ENCODE results near the gene SH2D3C.
A peak's percentile ranks its signal among the peaks of the same experiment; 100 is the strongest.

Gene SH2D3C

GRCh38 chr9:127734747-127735529, 43.5 kb downstream of the SH2D3C start, which contains the start of gene TOR2A:
TOR2A (minus strand) TSS chr9:127735294; CDS start chr9:127735270, 24 bp downstream.
- Histone ChIP-seq H3K27ac (peak within 1 kb of the TSS; percentile 82), H3K9ac (peak within 1 kb of the TSS; percentile 80), H3K4me3 (IDR thresholded peaks at IDR 0.05; ENCODE audit: insufficient read depth, low read depth, low read length) (no peak within 1 kb of the TSS), H3K4me1 (ENCODE audit: low read depth, poor library complexity, severe bottlenecking) (peaks cover 19% of the 10 kb centered on the region), H4K20me1 (ENCODE audit: insufficient read depth) (no peaks in the 10 kb centered on the region), H3K36me3 (ENCODE audit: insufficient read depth) (no peaks in the 10 kb centered on the region), H3K79me2 (ENCODE audit: insufficient read depth, low read depth) (no peaks in the 10 kb centered on the region), H3K27me3 (ENCODE audit: insufficient read depth, low read depth) (no peaks in the 10 kb centered on the region), H3K4me2 (peak within 1 kb of the TSS; percentile 93), H2AFZ (ENCODE audit: low read depth) (peak within 1 kb of the TSS; percentile 87)
- TF ChIP-seq, protein P1, sequence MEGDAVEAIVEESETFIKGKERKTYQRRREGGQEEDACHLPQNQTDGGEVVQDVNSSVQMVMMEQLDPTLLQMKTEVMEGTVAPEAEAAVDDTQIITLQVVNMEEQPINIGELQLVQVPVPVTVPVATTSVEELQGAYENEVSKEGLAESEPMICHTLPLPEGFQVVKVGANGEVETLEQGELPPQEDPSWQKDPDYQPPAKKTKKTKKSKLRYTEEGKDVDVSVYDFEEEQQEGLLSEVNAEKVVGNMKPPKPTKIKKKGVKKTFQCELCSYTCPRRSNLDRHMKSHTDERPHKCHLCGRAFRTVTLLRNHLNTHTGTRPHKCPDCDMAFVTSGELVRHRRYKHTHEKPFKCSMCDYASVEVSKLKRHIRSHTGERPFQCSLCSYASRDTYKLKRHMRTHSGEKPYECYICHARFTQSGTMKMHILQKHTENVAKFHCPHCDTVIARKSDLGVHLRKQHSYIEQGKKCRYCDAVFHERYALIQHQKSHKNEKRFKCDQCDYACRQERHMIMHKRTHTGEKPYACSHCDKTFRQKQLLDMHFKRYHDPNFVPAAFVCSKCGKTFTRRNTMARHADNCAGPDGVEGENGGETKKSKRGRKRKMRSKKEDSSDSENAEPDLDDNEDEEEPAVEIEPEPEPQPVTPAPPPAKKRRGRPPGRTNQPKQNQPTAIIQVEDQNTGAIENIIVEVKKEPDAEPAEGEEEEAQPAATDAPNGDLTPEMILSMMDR (conservative IDR thresholded peaks at IDR 0.05; ENCODE audit: low read depth, low read length), result peak; percentile 18

GRCh38 chr9:127734247-127734746, 44.2 kb downstream of the SH2D3C start:
- Histone ChIP-seq H3K4me2 (peak overlapping the region; percentile 93), H3K4me1 (ENCODE audit: low read depth, poor library complexity, severe bottlenecking) (peaks cover 19% of the 10 kb centered on the region), H2AFZ (ENCODE audit: low read depth) (peak overlapping the region; percentile 87), H4K20me1 (ENCODE audit: insufficient read depth) (no peaks in the 10 kb centered on the region), H3K27me3 (ENCODE audit: insufficient read depth, low read depth) (no peaks in the 10 kb centered on the region), H3K4me3 (IDR thresholded peaks at IDR 0.05; ENCODE audit: insufficient read depth, low read depth, low read length) (no peak overlapping the region), H3K79me2 (ENCODE audit: insufficient read depth, low read depth) (no peaks in the 10 kb centered on the region), H3K27ac (peak overlapping the region; percentile 82), H3K36me3 (ENCODE audit: insufficient read depth) (no peaks in the 10 kb centered on the region), H3K9ac (peak overlapping the region; percentile 80)
- TF ChIP-seq, protein P1 (conservative IDR thresholded peaks at IDR 0.05; ENCODE audit: low read depth, low read length), result peak; percentile 95; the same call in 1 of the 2 replicates

DNA sequence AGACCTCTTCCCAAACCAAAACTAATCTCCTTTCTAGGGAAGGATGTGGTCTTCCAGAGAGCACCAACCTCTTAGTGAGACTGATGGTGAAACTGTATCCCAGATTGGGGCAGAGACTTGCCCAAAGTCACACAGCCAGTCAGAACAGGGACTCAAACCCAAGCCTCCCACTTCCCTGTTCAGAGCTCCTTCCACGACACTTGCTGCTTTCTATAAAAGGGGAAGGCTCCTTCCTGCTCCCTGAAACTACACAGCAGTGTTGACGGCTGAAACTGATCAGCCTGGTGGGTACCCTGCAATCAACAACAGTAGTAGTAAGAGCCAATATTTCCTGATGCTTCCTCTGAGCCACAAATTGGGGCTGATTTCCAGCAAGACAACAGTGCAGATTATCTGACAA, 44.9 kb downstream of the SH2D3C start:
- Histone ChIP-seq H3K27me3 (ENCODE audit: insufficient read depth, low read depth) (no peaks in the 10 kb centered on the region), H3K4me3 (IDR thresholded peaks at IDR 0.05; ENCODE audit: insufficient read depth, low read depth, low read length) (no peak overlapping the region), H3K79me2 (ENCODE audit: insufficient read depth, low read depth) (no peaks in the 10 kb centered on the region), H3K4me2 (no peak overlapping the region), H3K27ac (no peak overlapping the region), H3K9ac (no peak overlapping the region), H4K20me1 (ENCODE audit: insufficient read depth) (no peaks in the 10 kb centered on the region), H3K4me1 (ENCODE audit: low read depth, poor library complexity, severe bottlenecking) (peaks cover 19% of the 10 kb centered on the region), H3K36me3 (ENCODE audit: insufficient read depth) (no peaks in the 10 kb centered on the region), H2AFZ (ENCODE audit: low read depth) (no peak overlapping the region)
- TF ChIP-seq, protein P1 (conservative IDR thresholded peaks at IDR 0.05; ENCODE audit: low read depth, low read length), result no peak

GRCh38 chr9:127732444-127732843, 46.0 kb downstream of the SH2D3C start:
- no peak overlapping the region for H3K27ac ChIP-seq

More at GRCh38 chr9:127732444-127732843, 46.0 kb downstream of the SH2D3C start:
- H3K79me2 ChIP-seq (ENCODE audit: insufficient read depth, low read depth), result no peaks in the 10 kb centered on the region
- no peaks in the 10 kb centered on the region for H4K20me1 ChIP-seq (ENCODE audit: insufficient read depth)
- no peak overlapping the region for H3K4me2 ChIP-seq
- TF ChIP-seq, protein P1 (conservative IDR thresholded peaks at IDR 0.05; ENCODE audit: low read depth, low read length), result no peak
- no peaks in the 10 kb centered on the region for H3K36me3 ChIP-seq (ENCODE audit: insufficient read depth)
- peaks cover 19% of the 10 kb centered on the region for H3K4me1 ChIP-seq (ENCODE audit: low read depth, poor library complexity, severe bottlenecking)
- H3K27me3 ChIP-seq (ENCODE audit: insufficient read depth, low read depth), result no peaks in the 10 kb centered on the region
- H2AFZ ChIP-seq (ENCODE audit: low read depth), result no peak overlapping the region
- no peak overlapping the region for H3K4me3 ChIP-seq (IDR thresholded peaks at IDR 0.05; ENCODE audit: insufficient read depth, low read depth, low read length)
- H3K9ac ChIP-seq, result no peak overlapping the region
